H9 (cell line): ENCODE measurements around the gene ARSG. TPM values are rescaled to one million over a fixed set of nuclear protein-coding genes. Genes with fewer than 3 reads are reported as not detected.

ENCODE experiments used
- DNase-seq: peaks from one replicate; pipeline ENCODE4 v3.0.0-alpha.2; 2017
- H2AFZ ChIP-seq: one replicate; pipeline ENCODE4 v1.6.1; 2013; ENCODE audit warnings: mild to moderate bottlenecking, low read length, control low read depth, moderate library complexity
- H2AK5ac ChIP-seq: 2 replicates; pipeline ENCODE4 v1.6.1; 2013; ENCODE audit warnings: low read length, control low read depth, mixed read lengths; ENCODE audit not compliant: insufficient read length
- H2BK120ac ChIP-seq: one replicate; pipeline ENCODE4 v1.6.1; 2013; ENCODE audit warnings: low read depth, mild to moderate bottlenecking, low read length, control low read depth, inconsistent platforms; ENCODE audit not compliant: poor library complexity, severe bottlenecking
- H2BK12ac ChIP-seq: 2 replicates; pipeline ENCODE4 v1.6.1; 2013; ENCODE audit warnings: low read length, control low read depth, mixed read lengths, low read depth; ENCODE audit not compliant: insufficient read length
- H2BK15ac ChIP-seq: 2 replicates; pipeline ENCODE4 v1.6.1; 2013; ENCODE audit warnings: low read depth, low read length, control low read depth
- H2BK20ac ChIP-seq: one replicate; pipeline ENCODE4 v1.6.1; 2013; ENCODE audit warnings: low read depth, mild to moderate bottlenecking, low read length, control low read depth, inconsistent platforms; ENCODE audit not compliant: poor library complexity, severe bottlenecking
- H2BK5ac ChIP-seq: 2 replicates; pipeline ENCODE4 v1.6.1; 2013; ENCODE audit warnings: low read length, control low read depth, mixed read lengths; ENCODE audit not compliant: insufficient read length
- H3K14ac ChIP-seq: 2 replicates; pipeline ENCODE4 v1.6.1; 2013; ENCODE audit warnings: low read length, control low read depth; ENCODE audit not compliant: insufficient read depth
- H3K18ac ChIP-seq: 2 replicates; pipeline ENCODE4 v1.6.1; 2013; ENCODE audit warnings: low read depth, mild to moderate bottlenecking, mixed read lengths, low read length, control low read depth; ENCODE audit not compliant: insufficient read length
- H3K23ac ChIP-seq: 2 replicates; pipeline ENCODE4 v1.6.1; 2013; ENCODE audit warnings: low read length, control low read depth, mixed read lengths, low read depth; ENCODE audit not compliant: insufficient read length
- H3K23me2 ChIP-seq: 2 replicates; pipeline ENCODE4 v1.6.1; 2013; ENCODE audit warnings: low read depth, mild to moderate bottlenecking, mixed read lengths, low read length, control low read depth; ENCODE audit not compliant: insufficient read length, poor library complexity, severe bottlenecking
- H3K27ac ChIP-seq: 2 replicates; pipeline ENCODE4 v1.5.1; 2013; ENCODE audit warnings: low read length, control low read depth, mixed read lengths, low read depth; ENCODE audit not compliant: insufficient read length
- H3K27me3 ChIP-seq: 2 replicates; pipeline ENCODE4 v1.6.1; 2013; ENCODE audit warnings: low read length, control low read depth, inconsistent platforms; ENCODE audit not compliant: insufficient read depth
- H3K4ac ChIP-seq: 2 replicates; pipeline ENCODE4 v1.6.1; 2013; ENCODE audit warnings: low read depth, mild to moderate bottlenecking, control low read depth, inconsistent platforms, low read length, moderate library complexity
- H3K4me1 ChIP-seq: 2 replicates; pipeline ENCODE4 v1.6.1; 2013; ENCODE audit warnings: low read length, control low read depth, inconsistent platforms; ENCODE audit not compliant: insufficient read depth
- H3K4me2 ChIP-seq: 2 replicates; pipeline ENCODE4 v1.6.1; 2013; ENCODE audit warnings: low read length, control low read depth, mixed read lengths; ENCODE audit not compliant: insufficient read length, insufficient read depth
- H3K56ac ChIP-seq: 2 replicates; pipeline ENCODE4 v1.6.1; 2013; ENCODE audit warnings: low read depth, mild to moderate bottlenecking, mixed read lengths, low read length, control low read depth; ENCODE audit not compliant: insufficient read length
- H3K79me1 ChIP-seq: 2 replicates; pipeline ENCODE4 v1.6.1; 2013; ENCODE audit warnings: low read depth, mild to moderate bottlenecking, moderate library complexity, low read length, control low read depth, inconsistent platforms; ENCODE audit not compliant: insufficient read depth, poor library complexity, severe bottlenecking
- H3K79me2 ChIP-seq: 2 replicates; pipeline ENCODE4 v1.6.1; 2013; ENCODE audit warnings: low read length, control low read depth, inconsistent platforms; ENCODE audit not compliant: insufficient read depth
- H3K9ac ChIP-seq: 2 replicates; pipeline ENCODE4 v1.6.1; 2013; ENCODE audit warnings: low read length, control low read depth, mixed read lengths; ENCODE audit not compliant: insufficient read length; ENCODE audit errors: extremely low read depth
- H3K9me3 ChIP-seq: one replicate; pipeline ENCODE4 v1.6.1; 2013; ENCODE audit warnings: low read depth, low read length, inconsistent platforms; ENCODE audit not compliant: control insufficient read depth
- H3T11ph ChIP-seq: one replicate; pipeline ENCODE4 v1.6.1; 2013; ENCODE audit warnings: mild to moderate bottlenecking, low read length, control low read depth, inconsistent platforms
- H4K20me1 ChIP-seq: one replicate; pipeline ENCODE4 v1.6.1; 2013; ENCODE audit not compliant: control insufficient read depth, insufficient read length, insufficient read depth
- H4K5ac ChIP-seq: 2 replicates; pipeline ENCODE4 v1.6.1; 2013; ENCODE audit warnings: low read depth, mild to moderate bottlenecking, mixed read lengths, low read length, control low read depth; ENCODE audit not compliant: insufficient read length
- H4K8ac ChIP-seq: replicated peaks from 2 replicates; pipeline ENCODE4 v1.6.1; 2013; ENCODE audit warnings: low read length, control low read depth, mixed read lengths, low read depth; ENCODE audit not compliant: insufficient read length
- H4K91ac ChIP-seq: 2 replicates; pipeline ENCODE4 v1.6.1; 2013; ENCODE audit warnings: low read depth, mild to moderate bottlenecking, moderate library complexity, mixed read lengths, low read length, control low read depth; ENCODE audit not compliant: insufficient read length
- H3K27ac Mint-ChIP-seq, 3 experiments: 2 replicates in 2 of 3; 3 replicates in 1 of 3; pipeline ENCODE4 v1.8.0; 2020 to 2021; ENCODE audit warnings: mixed read lengths in 3 of 3, mild to moderate bottlenecking in 1 of 3, moderate library complexity in 1 of 3
- H3K27me3 Mint-ChIP-seq: 2 replicates; pipeline ENCODE4 v1.8.0; 2021; ENCODE audit warnings: low read depth, mild to moderate bottlenecking, moderate library complexity, mixed read lengths
- H3K36me3 Mint-ChIP-seq, 3 experiments: 2 replicates in 2 of 3; 3 replicates in 1 of 3; pipeline ENCODE4 v1.8.0; 2020 to 2021; ENCODE audit warnings: low read depth in 3 of 3, mixed read lengths in 3 of 3; ENCODE audit not compliant: insufficient read depth in 1 of 3
- H3K4me1 Mint-ChIP-seq, 2 experiments: 2 replicates each; pipeline ENCODE4 v1.8.0; 2020; ENCODE audit warnings: mixed read lengths in 2 of 2
- H3K4me3 Mint-ChIP-seq, 2 experiments: 2 replicates in 1 of 2; 3 replicates in 1 of 2; pipeline ENCODE4 v1.8.0; 2020 to 2021; ENCODE audit warnings: mild to moderate bottlenecking in 2 of 2, mixed read lengths in 2 of 2, moderate library complexity in 1 of 2
- H3K9me3 Mint-ChIP-seq, 2 experiments: 2 replicates in 1 of 2; 3 replicates in 1 of 2; pipeline ENCODE4 v1.8.0; 2020; ENCODE audit warnings: mild to moderate bottlenecking in 2 of 2, mixed read lengths in 2 of 2, moderate library complexity in 1 of 2
- WGBS: extraction: QIAGEN DNeasy Blood & Tissue Kit; methylation state at CpG from one replicate; pipeline ENCODE4 v1.1.7; 2013; ENCODE audit warnings: missing lambda C conversion rate, low lambda C conversion rate, mixed read lengths; ENCODE audit not compliant: insufficient read length; ENCODE audit errors: extremely low coverage; 5-methylcytosine and 5-hydroxymethylcytosine counted together
- total RNA-seq: library from RNA; stranded (reverse); gene quantifications from 2 replicates; pipeline ENCODE4 v1.2.1, GENCODE V29; 2021
- TF ChIP-seq, protein P1 (sequence below): fragments of 200-600 bp; sonication (generic); conservative IDR thresholded peaks from 3 replicates; pipeline ENCODE4 v1.8.0; 2021; ENCODE audit warnings: antibody characterized with exemption, mild to moderate bottlenecking

ARSG gene
- total RNA-seq, 1 experiment from 2014 or later: 3.6 TPM

DNA sequence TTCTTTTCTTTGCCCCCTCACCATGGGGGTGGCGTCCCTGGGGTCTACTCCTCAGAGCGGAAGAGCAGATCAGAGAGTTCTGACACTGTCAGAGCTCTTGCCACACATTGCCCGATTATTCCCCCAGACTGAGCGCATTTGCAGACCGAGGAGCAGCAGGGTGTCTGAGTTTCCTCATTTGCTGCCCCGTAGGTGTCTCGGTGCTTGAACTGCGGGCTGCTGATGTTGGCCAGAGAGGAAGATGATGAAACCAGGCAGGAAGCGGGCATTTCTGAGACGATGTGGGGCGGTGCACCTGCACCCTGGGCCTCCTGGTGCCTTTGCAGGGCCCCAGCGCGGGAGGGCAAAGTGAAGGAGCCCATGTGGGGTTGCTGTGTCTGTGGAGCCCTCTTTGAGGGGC, 55.2 kb downstream of the ARSG start:
- Histone ChIP-seq H4K5ac (no peak overlapping the region), H2BK12ac (no peak overlapping the region), H2BK120ac (no peak overlapping the region), H3T11ph (no peak overlapping the region), H3K18ac (no peak overlapping the region), H2AK5ac (no peak overlapping the region), H3K23me2 (no peaks in the 10 kb centered on the region), H2BK15ac (no peak overlapping the region), H3K27ac (no peak overlapping the region), H3K23ac (no peak overlapping the region), H3K4me1 (no peaks in the 10 kb centered on the region), H2BK5ac (no peak overlapping the region), H3K79me2 (no peaks in the 10 kb centered on the region), H4K20me1 (no peaks in the 10 kb centered on the region), H3K27me3 (no peaks in the 10 kb centered on the region), H2AFZ (no peak overlapping the region), H3K79me1 (no peaks in the 10 kb centered on the region), H4K8ac (no peak overlapping the region), H3K14ac (no peak overlapping the region), H3K56ac (no peak overlapping the region), H3K9me3 (no peaks in the 10 kb centered on the region), H3K9ac (no peak overlapping the region), H3K4ac (no peak overlapping the region), H3K4me2 (no peak overlapping the region), H4K91ac (no peak overlapping the region), H2BK20ac (no peak overlapping the region)
- TF ChIP-seq, protein P1, sequence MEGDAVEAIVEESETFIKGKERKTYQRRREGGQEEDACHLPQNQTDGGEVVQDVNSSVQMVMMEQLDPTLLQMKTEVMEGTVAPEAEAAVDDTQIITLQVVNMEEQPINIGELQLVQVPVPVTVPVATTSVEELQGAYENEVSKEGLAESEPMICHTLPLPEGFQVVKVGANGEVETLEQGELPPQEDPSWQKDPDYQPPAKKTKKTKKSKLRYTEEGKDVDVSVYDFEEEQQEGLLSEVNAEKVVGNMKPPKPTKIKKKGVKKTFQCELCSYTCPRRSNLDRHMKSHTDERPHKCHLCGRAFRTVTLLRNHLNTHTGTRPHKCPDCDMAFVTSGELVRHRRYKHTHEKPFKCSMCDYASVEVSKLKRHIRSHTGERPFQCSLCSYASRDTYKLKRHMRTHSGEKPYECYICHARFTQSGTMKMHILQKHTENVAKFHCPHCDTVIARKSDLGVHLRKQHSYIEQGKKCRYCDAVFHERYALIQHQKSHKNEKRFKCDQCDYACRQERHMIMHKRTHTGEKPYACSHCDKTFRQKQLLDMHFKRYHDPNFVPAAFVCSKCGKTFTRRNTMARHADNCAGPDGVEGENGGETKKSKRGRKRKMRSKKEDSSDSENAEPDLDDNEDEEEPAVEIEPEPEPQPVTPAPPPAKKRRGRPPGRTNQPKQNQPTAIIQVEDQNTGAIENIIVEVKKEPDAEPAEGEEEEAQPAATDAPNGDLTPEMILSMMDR: no peak
- H3K36me3 Mint-ChIP-seq: peaks cover 0 to 10% (median 0%) of the 10 kb centered on the region in 3 experiments; a peak in 3 of 7 replicates
- no peaks in the 10 kb centered on the region; the same call in 1 of the 2 replicates for H3K27me3 Mint-ChIP-seq
- WGBS: no CpG with 5 or more reads among the region's 13 CpGs
- no peak for DNase-seq
- H3K4me3 Mint-ChIP-seq: no peak overlapping the region
- H3K27ac Mint-ChIP-seq: peak overlapping the region in 1 of 3 experiments; percentile 23; a peak in 2 of 7 replicates
- H3K9me3 Mint-ChIP-seq: no peaks in the 10 kb centered on the region
- H3K4me1 Mint-ChIP-seq: peaks cover 8 to 10% of the 10 kb centered on the region in 2 experiments
